T-helper 2 cell treated with Interferon-gamma antibody and Interleukin-4, amounts not matched to agents 5 μg/mL and 100 μg/mL, for 36 hours (primary cell): ENCODE data around the gene HIRA.

Source experiments
- DNase-seq: peaks from one replicate; pipeline ENCODE4 v3.0.0; 2021; ENCODE audit warnings: low spot score
- H3K27ac Mint-ChIP-seq: one replicate; pipeline ENCODE4 v1.8.0; 2021; ENCODE audit warnings: mild to moderate bottlenecking, mixed read lengths
- H3K27me3 Mint-ChIP-seq: one replicate; pipeline ENCODE4 v1.8.0; 2021; ENCODE audit warnings: low read depth, mixed read lengths
- H3K36me3 Mint-ChIP-seq: one replicate; pipeline ENCODE4 v1.8.0; 2021; ENCODE audit warnings: low read depth, mixed read lengths
- H3K4me1 Mint-ChIP-seq: one replicate; pipeline ENCODE4 v1.8.0; 2021; ENCODE audit warnings: low read depth, mixed read lengths
- H3K4me3 Mint-ChIP-seq: one replicate; pipeline ENCODE4 v1.8.0; 2022; ENCODE audit warnings: mild to moderate bottlenecking, moderate library complexity, mixed read lengths
- H3K9me3 Mint-ChIP-seq: one replicate; pipeline ENCODE4 v1.8.0; 2021; ENCODE audit warnings: mixed read lengths

Gene HIRA

GRCh38 chr22:19469421-19469820, 37.9 kb upstream of the HIRA start:
- no peak for DNase-seq
- no peaks in the 10 kb centered on the region for H3K27me3 Mint-ChIP-seq
- no peak overlapping the region for H3K4me3 Mint-ChIP-seq
- H3K4me1 Mint-ChIP-seq = peaks cover 5% of the 10 kb centered on the region
- H3K27ac Mint-ChIP-seq = no peak overlapping the region
- no peaks in the 10 kb centered on the region for H3K9me3 Mint-ChIP-seq
- H3K36me3 Mint-ChIP-seq = peaks cover 68% of the 10 kb centered on the region

DNA sequence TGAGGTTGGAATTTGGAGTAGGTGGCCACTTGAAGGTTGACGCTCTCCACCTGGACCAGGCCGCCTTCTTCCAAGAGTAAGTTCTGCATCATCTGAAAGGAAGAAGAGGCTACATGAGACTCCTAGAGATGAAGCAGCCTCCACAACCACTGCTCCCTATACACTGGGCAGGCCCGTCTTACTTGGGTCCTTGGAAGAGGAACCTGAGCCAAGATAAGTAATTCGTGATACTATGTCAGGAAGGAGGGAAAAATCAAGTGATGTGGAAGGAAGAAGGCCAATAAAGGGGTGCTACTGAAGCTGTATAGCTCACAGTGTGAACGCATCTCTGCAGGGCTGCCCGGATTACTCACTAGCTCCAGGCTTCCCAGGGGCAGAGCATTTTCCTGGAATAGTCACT, 36.4 kb upstream of the HIRA start:
- Mint-ChIP-seq H3K4me3 (no peak overlapping the region), H3K36me3 (peaks cover 66% of the 10 kb centered on the region), H3K9me3 (no peaks in the 10 kb centered on the region), H3K27ac (no peak overlapping the region), H3K27me3 (no peaks in the 10 kb centered on the region), H3K4me1 (peaks cover 5% of the 10 kb centered on the region)
- DNase-seq = no peak

GRCh38 chr22:19466848-19467752, 35.6 kb upstream of the HIRA start:
- H3K36me3 Mint-ChIP-seq = peaks cover 68% of the 10 kb centered on the region
- DNase-seq = no peak
- no peak overlapping the region for H3K27ac Mint-ChIP-seq
- H3K4me1 Mint-ChIP-seq = peaks cover 5% of the 10 kb centered on the region
- no peaks in the 10 kb centered on the region for H3K9me3 Mint-ChIP-seq
- no peak overlapping the region for H3K4me3 Mint-ChIP-seq
- H3K27me3 Mint-ChIP-seq = no peaks in the 10 kb centered on the region

DNA sequence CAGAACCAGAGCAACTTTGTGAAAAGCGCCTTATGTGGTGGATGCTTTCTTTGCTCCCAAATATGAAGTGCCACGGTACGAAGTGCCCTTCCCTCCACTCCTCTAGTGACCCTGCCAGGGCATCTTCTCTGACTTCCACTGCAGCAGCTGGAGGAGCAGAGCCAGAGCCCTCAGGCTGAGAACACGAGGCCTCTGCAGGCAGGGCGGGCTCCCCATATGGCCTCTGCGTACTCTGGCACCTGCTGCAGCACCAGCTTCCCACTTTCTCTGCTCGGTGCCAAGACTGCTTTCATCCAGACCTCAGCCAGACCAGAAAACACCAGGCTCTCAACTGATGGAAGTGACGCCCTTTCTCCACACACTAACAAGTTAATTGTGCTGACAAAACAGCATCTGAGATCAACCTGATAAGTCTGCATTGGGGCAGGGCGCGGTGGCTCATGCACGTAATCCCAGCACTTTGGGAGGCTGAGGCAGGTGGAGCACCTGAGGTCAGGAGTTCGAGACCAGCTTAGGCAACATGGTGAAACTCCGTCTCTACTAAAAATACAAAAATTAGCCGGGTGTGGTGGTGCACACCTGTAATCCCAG, 34.7 kb upstream of the HIRA start:
- H3K27me3 Mint-ChIP-seq = no peaks in the 10 kb centered on the region
- H3K4me1 Mint-ChIP-seq = peaks cover 5% of the 10 kb centered on the region
- DNase-seq = no peak
- H3K36me3 Mint-ChIP-seq = peaks cover 63% of the 10 kb centered on the region
- H3K9me3 Mint-ChIP-seq = no peaks in the 10 kb centered on the region
- no peak overlapping the region for H3K4me3 Mint-ChIP-seq
- no peak overlapping the region for H3K27ac Mint-ChIP-seq

- Mint-ChIP-seq H3K4me3 (no peak overlapping the region), H3K36me3 (peaks cover 63% of the 10 kb centered on the region), H3K9me3 (no peaks in the 10 kb centered on the region), H3K27ac (no peak overlapping the region), H3K27me3 (no peaks in the 10 kb centered on the region), H3K4me1 (peaks cover 5% of the 10 kb centered on the region)
- no peak for DNase-seq
Measured at GRCh38 chr22:19464975-19465374, 33.4 kb upstream of the HIRA start.

GRCh38 chr22:19464546-19464945, 33.0 kb upstream of the HIRA start:
- Mint-ChIP-seq H3K27me3 (no peaks in the 10 kb centered on the region), H3K4me1 (peaks cover 5% of the 10 kb centered on the region), H3K9me3 (no peaks in the 10 kb centered on the region), H3K27ac (no peak overlapping the region), H3K36me3 (peaks cover 59% of the 10 kb centered on the region), H3K4me3 (no peak overlapping the region)
- DNase-seq = no peak

DNA sequence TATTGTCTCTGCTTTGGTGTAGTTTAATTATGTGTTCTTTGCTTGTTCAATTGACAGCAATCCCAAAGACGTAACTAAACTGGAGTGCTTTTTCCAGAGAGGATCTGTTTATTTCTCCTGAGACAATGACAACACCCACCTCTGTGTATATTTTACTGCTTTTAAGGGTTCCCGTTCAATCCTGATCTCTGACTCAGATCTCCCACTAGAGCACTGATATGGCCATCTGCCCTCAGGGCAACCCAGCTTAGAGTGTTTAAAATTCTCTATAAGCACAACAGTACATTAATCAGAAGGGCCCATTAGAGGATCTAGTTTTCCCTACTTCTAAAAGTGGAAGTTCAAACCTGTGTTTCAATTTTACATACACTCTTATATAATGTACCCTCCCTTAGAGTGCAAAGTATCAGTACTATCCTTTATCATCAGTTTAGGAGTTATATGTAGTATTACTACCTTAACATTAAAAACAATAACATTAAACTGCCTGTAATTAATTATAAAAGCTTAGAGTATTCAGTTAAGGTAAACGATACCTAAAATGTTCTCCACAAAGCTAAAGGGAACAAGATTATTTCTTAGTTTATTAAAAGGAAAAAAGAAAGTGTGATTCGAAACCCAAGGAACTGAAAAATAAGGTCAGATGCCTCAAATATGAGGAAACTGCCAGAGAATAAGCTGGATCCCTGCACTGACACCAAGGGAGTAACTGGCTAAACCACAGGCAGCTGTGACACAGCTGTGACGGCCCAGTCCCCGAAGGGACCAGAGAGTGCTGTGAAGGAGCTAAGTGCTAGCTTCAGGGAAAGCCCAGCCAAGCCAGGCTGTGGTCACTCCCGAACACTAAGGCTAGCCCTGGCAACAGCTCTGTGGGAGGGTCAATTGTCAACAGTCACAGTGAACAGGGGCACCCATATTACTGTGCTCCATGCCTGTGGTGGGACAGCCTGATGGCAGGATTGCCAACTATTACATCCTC, 32.2 kb upstream of the HIRA start:
- Mint-ChIP-seq H3K4me1 (peaks cover 5% of the 10 kb centered on the region), H3K27ac (no peak overlapping the region), H3K36me3 (peaks cover 54% of the 10 kb centered on the region), H3K4me3 (no peak overlapping the region), H3K9me3 (no peaks in the 10 kb centered on the region), H3K27me3 (no peaks in the 10 kb centered on the region)
- no peak for DNase-seq

GRCh38 chr22:19463008-19463407, 31.5 kb upstream of the HIRA start:
- peaks cover 48% of the 10 kb centered on the region for H3K36me3 Mint-ChIP-seq

GRCh38 chr22:19461506-19461905, 30.0 kb upstream of the HIRA start:
- Mint-ChIP-seq H3K4me3 (no peak overlapping the region), H3K27me3 (no peaks in the 10 kb centered on the region), H3K9me3 (no peaks in the 10 kb centered on the region), H3K4me1 (peaks cover 5% of the 10 kb centered on the region), H3K27ac (no peak overlapping the region), H3K36me3 (peaks cover 43% of the 10 kb centered on the region)
- no peak for DNase-seq

More at GRCh38 chr22:19463008-19463407, 31.5 kb upstream of the HIRA start:
- peaks cover 5% of the 10 kb centered on the region for H3K4me1 Mint-ChIP-seq
- H3K27me3 Mint-ChIP-seq = no peaks in the 10 kb centered on the region
- H3K9me3 Mint-ChIP-seq = no peaks in the 10 kb centered on the region
- DNase-seq = no peak
- no peak overlapping the region for H3K27ac Mint-ChIP-seq
- H3K4me3 Mint-ChIP-seq = no peak overlapping the region

- no peaks in the 10 kb centered on the region for H3K27me3 Mint-ChIP-seq
Measured at GRCh38 chr22:19460036-19460435, 28.5 kb upstream of the HIRA start.

GRCh38 chr22:19457828-19458428, 26.4 kb upstream of the HIRA start:
- Mint-ChIP-seq H3K4me3 (no peak overlapping the region), H3K4me1 (no peaks in the 10 kb centered on the region), H3K27ac (no peak overlapping the region), H3K36me3 (peaks cover 46% of the 10 kb centered on the region), H3K9me3 (no peaks in the 10 kb centered on the region), H3K27me3 (no peaks in the 10 kb centered on the region)
- no peak for DNase-seq

More at GRCh38 chr22:19460036-19460435, 28.5 kb upstream of the HIRA start:
- Mint-ChIP-seq H3K27ac (no peak overlapping the region), H3K4me1 (peaks cover 2% of the 10 kb centered on the region), H3K4me3 (no peak overlapping the region), H3K9me3 (no peaks in the 10 kb centered on the region), H3K36me3 (peaks cover 46% of the 10 kb centered on the region)
- DNase-seq = no peak

- Mint-ChIP-seq H3K4me3 (no peak overlapping the region), H3K4me1 (no peaks in the 10 kb centered on the region), H3K36me3 (peaks cover 53% of the 10 kb centered on the region), H3K9me3 (no peaks in the 10 kb centered on the region), H3K27me3 (no peaks in the 10 kb centered on the region), H3K27ac (no peak overlapping the region)
- DNase-seq = no peak
Measured at GRCh38 chr22:19456541-19456940, 25.0 kb upstream of the HIRA start.

GRCh38 chr22:19455585-19456370, 24.2 kb upstream of the HIRA start:
- Mint-ChIP-seq H3K9me3 (no peaks in the 10 kb centered on the region), H3K36me3 (peaks cover 51% of the 10 kb centered on the region), H3K4me1 (no peaks in the 10 kb centered on the region)

More at GRCh38 chr22:19455585-19456370, 24.2 kb upstream of the HIRA start:
- H3K4me3 Mint-ChIP-seq = no peak overlapping the region
- DNase-seq = no peak
- H3K27me3 Mint-ChIP-seq = no peaks in the 10 kb centered on the region
- no peak overlapping the region for H3K27ac Mint-ChIP-seq
